Vagina (tissue), 2 donors: ENCODE measurements around the gene GSTM1.

Experiments
- POLR2A ChIP-seq, 2 donors: fragments of 450-650 bp; IDR thresholded peaks; one replicate each; pipeline ENCODE4 v1.6.1; 2017; ENCODE audit warnings: antibody characterized with exemption in 2 of 2, mild to moderate bottlenecking in 2 of 2, moderate library complexity in 2 of 2
- TF ChIP-seq, protein P1 (sequence below), 3 experiments: fragments of 450-650 bp in 2 of 3; fragments of 200-600 bp in 1 of 3; sonication (generic) in 1 of 3; IDR thresholded peaks; one replicate each; pipeline ENCODE4 v1.5.1; 2017 to 2019; ENCODE audit warnings: antibody characterized with exemption in 3 of 3, mild to moderate bottlenecking in 2 of 3, moderate library complexity in 2 of 3

DNA sequence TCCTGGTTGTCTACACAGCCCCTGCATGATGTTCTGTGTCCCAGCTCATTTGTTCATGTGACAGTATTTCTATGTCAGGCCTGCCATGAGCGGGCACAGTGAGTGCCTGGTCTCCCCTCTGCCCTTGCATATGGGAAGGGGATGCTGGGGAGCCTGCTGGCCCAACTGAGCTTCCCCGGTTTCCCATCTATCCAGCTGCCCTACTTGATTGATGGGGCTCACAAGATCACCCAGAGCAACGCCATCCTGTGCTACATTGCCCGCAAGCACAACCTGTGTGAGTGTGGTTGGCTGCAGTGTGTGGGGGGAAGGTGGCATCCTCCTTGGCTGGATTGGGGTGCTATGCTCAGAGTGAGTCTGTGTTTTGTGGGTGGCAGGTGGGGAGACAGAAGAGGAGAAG lies 30.2 kb upstream of the GSTM1 start:
- TF ChIP-seq, protein P1, sequence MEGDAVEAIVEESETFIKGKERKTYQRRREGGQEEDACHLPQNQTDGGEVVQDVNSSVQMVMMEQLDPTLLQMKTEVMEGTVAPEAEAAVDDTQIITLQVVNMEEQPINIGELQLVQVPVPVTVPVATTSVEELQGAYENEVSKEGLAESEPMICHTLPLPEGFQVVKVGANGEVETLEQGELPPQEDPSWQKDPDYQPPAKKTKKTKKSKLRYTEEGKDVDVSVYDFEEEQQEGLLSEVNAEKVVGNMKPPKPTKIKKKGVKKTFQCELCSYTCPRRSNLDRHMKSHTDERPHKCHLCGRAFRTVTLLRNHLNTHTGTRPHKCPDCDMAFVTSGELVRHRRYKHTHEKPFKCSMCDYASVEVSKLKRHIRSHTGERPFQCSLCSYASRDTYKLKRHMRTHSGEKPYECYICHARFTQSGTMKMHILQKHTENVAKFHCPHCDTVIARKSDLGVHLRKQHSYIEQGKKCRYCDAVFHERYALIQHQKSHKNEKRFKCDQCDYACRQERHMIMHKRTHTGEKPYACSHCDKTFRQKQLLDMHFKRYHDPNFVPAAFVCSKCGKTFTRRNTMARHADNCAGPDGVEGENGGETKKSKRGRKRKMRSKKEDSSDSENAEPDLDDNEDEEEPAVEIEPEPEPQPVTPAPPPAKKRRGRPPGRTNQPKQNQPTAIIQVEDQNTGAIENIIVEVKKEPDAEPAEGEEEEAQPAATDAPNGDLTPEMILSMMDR (IDR thresholded peaks at IDR 0.05): no peak
- no peak for TF ChIP-seq POLR2A (IDR thresholded peaks at IDR 0.05)
